ENCODE results near the gene TMPRSS5. TPM values are rescaled to one million over a fixed set of nuclear protein-coding genes. Genes with fewer than 3 reads are reported as not detected.
"Not testable (repeated sequence)": the region's sequence is repeated elsewhere in the genome, so short reads cannot be mapped to it uniquely, and the experiment has no call there.

Gene TMPRSS5
- total and polyA plus RNA-seq, 2 donors from 2014 or later = 0.60 to 0.65 TPM

DNA sequence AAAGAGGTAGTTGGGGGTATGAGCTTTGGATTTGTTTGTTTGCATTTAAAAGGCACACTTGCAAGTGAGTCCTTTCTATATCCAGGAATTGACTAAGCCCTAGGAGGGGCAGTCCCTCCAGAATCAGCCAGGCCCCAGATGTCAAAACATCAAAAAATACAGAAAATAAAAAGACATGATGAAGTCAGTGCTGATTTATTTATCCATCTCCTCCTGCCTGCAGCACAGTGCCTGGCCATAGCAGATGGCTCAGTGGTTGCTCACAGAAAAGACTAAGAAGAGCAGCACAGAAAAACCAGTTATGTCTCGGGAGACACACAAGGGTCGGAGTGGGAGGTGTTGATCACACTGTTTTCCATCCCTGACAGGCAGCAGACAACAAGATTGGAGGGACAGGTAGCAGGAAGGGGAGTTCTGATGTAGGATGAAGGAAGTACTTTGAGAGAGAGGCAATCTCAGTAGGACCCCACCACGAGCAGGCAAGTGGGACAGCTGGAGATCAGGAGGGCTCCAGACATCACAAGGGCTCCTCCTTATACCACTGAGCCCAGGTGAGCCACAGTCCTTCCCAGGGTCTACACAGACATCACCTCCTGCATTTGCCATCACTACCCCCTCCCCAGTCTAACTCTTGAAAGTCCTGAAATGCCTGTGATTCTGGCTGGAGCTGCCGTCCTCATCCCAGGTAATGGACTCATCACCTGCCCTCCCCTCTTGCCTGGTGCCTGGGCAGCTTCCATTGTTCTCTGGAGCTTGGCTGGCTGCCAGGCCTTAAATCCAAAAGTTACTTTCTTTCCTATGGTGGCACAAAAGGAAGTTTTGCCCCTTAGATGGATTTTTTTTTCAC lies 32.3 kb downstream of the TMPRSS5 start:
- H3K36me3 ChIP-seq (ENCODE audit: control insufficient read depth in 2 of 3, insufficient read depth in 3 of 3, low read length in 3 of 3) = no peaks in the 10 kb centered on the region
- TF ChIP-seq, protein P1, sequence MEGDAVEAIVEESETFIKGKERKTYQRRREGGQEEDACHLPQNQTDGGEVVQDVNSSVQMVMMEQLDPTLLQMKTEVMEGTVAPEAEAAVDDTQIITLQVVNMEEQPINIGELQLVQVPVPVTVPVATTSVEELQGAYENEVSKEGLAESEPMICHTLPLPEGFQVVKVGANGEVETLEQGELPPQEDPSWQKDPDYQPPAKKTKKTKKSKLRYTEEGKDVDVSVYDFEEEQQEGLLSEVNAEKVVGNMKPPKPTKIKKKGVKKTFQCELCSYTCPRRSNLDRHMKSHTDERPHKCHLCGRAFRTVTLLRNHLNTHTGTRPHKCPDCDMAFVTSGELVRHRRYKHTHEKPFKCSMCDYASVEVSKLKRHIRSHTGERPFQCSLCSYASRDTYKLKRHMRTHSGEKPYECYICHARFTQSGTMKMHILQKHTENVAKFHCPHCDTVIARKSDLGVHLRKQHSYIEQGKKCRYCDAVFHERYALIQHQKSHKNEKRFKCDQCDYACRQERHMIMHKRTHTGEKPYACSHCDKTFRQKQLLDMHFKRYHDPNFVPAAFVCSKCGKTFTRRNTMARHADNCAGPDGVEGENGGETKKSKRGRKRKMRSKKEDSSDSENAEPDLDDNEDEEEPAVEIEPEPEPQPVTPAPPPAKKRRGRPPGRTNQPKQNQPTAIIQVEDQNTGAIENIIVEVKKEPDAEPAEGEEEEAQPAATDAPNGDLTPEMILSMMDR (IDR thresholded peaks at IDR 0.05; ENCODE audit: borderline replicate concordance, extremely low read depth, insufficient read depth) = no peak
- H3K9ac ChIP-seq (ENCODE audit: low read length in 3 of 3) = no peak overlapping the region
- no peaks in the 10 kb centered on the region for H3K9me3 ChIP-seq (ENCODE audit: control insufficient read depth in 2 of 3, insufficient read depth in 1 of 3, low read length in 3 of 3)
- no peaks in the 10 kb centered on the region for H3K27me3 ChIP-seq (ENCODE audit: control insufficient read depth, insufficient read depth, low read length)
- no peak overlapping the region for H3K27ac ChIP-seq (ENCODE audit: low read depth in 2 of 2, low read length in 2 of 2)
- intact Hi-C loops (cut with DNase I) = no loop called here
- DNase-seq (no peak), FAIRE-seq (no peak)
- no peak overlapping the region for H3K4me3 ChIP-seq (ENCODE audit: low read length in 3 of 3)
- H3K4me1 ChIP-seq (ENCODE audit: control insufficient read depth in 2 of 3, insufficient read depth in 2 of 3, low read depth in 1 of 3, low read length in 3 of 3) = peaks cover 0 to 2% (median 0%) of the 10 kb centered on the region in 3 donors

DNA sequence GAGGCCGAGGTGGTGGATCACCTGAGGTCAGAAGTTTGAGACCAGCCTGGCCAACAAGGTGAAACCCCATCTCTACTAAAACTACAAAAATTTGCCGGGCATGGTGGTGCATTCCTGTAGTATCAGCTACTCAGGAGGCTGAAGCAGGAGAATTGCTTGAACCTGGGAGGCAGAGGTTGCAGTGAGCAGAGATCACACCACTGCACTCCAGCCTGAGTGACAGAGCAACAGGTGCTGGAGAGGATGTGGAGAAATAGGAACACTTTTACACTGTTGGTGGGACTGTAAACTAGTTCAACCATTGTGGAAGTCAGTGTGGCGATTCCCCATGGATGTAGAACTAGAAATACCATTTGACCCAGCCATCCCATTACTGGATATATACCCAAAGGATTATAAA lies 34.2 kb downstream of the TMPRSS5 start:
- H3K27ac ChIP-seq (ENCODE audit: low read depth in 2 of 2, low read length in 2 of 2); H3K4me3 ChIP-seq (ENCODE audit: low read length in 3 of 3); H3K36me3 ChIP-seq (ENCODE audit: control insufficient read depth in 2 of 3, insufficient read depth in 3 of 3, low read length in 3 of 3); intact Hi-C loops (cut with DNase I); FAIRE-seq; H3K4me1 ChIP-seq (ENCODE audit: control insufficient read depth in 2 of 3, insufficient read depth in 2 of 3, low read depth in 1 of 3, low read length in 3 of 3); DNase-seq; H3K9ac ChIP-seq (ENCODE audit: low read length in 3 of 3); H3K9me3 ChIP-seq (ENCODE audit: control insufficient read depth in 2 of 3, insufficient read depth in 1 of 3, low read length in 3 of 3); H3K27me3 ChIP-seq (ENCODE audit: control insufficient read depth, insufficient read depth, low read length): not testable (repeated sequence)

DNA sequence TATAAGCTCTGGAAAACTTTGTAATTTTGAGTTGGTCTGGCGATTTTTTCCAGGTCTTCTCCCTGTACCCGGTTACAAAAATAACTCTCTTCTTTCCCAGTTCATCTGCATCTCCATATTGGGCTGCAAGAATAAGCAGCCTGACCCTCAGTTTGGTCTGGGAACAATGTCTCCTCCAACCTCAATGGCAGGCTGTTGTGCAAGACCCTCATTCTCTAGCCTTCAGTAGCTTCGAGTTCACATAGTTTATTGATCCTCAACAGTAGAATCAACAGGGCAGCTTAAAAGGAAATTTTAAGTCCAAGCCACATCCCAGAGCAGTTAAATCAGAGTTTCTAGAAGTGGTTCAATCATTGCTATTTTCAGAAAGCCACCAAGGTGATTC lies 35.3 kb downstream of the TMPRSS5 start:
- H3K9me3 ChIP-seq (ENCODE audit: control insufficient read depth in 2 of 3, insufficient read depth in 1 of 3, low read length in 3 of 3) = no peaks in the 10 kb centered on the region
- intact Hi-C loops (cut with DNase I) = no loop called here

More for the DNA sequence above, 35.3 kb downstream of the TMPRSS5 start:
- no peak for FAIRE-seq
- TF ChIP-seq, protein P1 (IDR thresholded peaks at IDR 0.05; ENCODE audit: borderline replicate concordance, extremely low read depth, insufficient read depth) = no peak
- H3K4me3 ChIP-seq (ENCODE audit: low read length in 3 of 3) = no peak overlapping the region
- H3K9ac ChIP-seq (ENCODE audit: low read length in 3 of 3) = no peak overlapping the region
- H3K36me3 ChIP-seq (ENCODE audit: control insufficient read depth in 2 of 3, insufficient read depth in 3 of 3, low read length in 3 of 3) = no peaks in the 10 kb centered on the region
- peaks cover 0 to 2% (median 0%) of the 10 kb centered on the region in 3 donors for H3K4me1 ChIP-seq (ENCODE audit: control insufficient read depth in 2 of 3, insufficient read depth in 2 of 3, low read depth in 1 of 3, low read length in 3 of 3)
- no peak for DNase-seq
- no peak overlapping the region for H3K27ac ChIP-seq (ENCODE audit: low read depth in 2 of 2, low read length in 2 of 2)
- H3K27me3 ChIP-seq (ENCODE audit: control insufficient read depth, insufficient read depth, low read length) = no peaks in the 10 kb centered on the region
